Astrocyte (in vitro differentiated cells and primary cell): Measurements from ENCODE around the gene PGM5. TPM values are rescaled to one million over a fixed set of nuclear protein-coding genes. Genes with fewer than 3 reads are reported as not detected.

ENCODE experiments used
- DNase-seq: peaks from one replicate; pipeline ENCODE4 v3.0.0-alpha.2; 2010; ENCODE audit warnings: low read depth
- FAIRE-seq: peaks from 2 replicates; lab custom pipeline; 2011; peaks lifted over from hg19 to GRCh38; lab: Jason Lieb, UNC
- H2AFZ ChIP-seq: 2 replicates; pipeline ENCODE4 v1.6.0; 2012; ENCODE audit warnings: low read depth, low read length, inconsistent platforms
- H3K27ac ChIP-seq: 2 replicates; pipeline ENCODE4 v1.5.1; 2011; ENCODE audit warnings: low read depth, low read length, inconsistent platforms
- H3K27me3 ChIP-seq: 2 replicates; pipeline ENCODE4 v1.6.0; 2011; ENCODE audit warnings: low read length, inconsistent platforms; ENCODE audit not compliant: insufficient read depth
- H3K36me3 ChIP-seq: 2 replicates; pipeline ENCODE4 v1.5.1; 2011; ENCODE audit warnings: low read length, inconsistent platforms; ENCODE audit not compliant: insufficient read depth
- H3K4me1 ChIP-seq: 2 replicates; pipeline ENCODE4 v1.5.1; 2011; ENCODE audit warnings: low read length, inconsistent platforms; ENCODE audit not compliant: insufficient read depth
- H3K4me2 ChIP-seq: 2 replicates; pipeline ENCODE4 v1.6.0; 2012; ENCODE audit warnings: low read length, inconsistent platforms
- H3K4me3 ChIP-seq: 2 replicates; pipeline ENCODE4 v1.5.1; 2011; ENCODE audit warnings: low read depth, mild to moderate bottlenecking, low read length, inconsistent platforms; ENCODE audit not compliant: insufficient read depth
- H3K79me2 ChIP-seq: 2 replicates; pipeline ENCODE4 v1.6.0; 2012; ENCODE audit warnings: mild to moderate bottlenecking, low read length, inconsistent platforms; ENCODE audit not compliant: insufficient read depth
- H3K9ac ChIP-seq: 2 replicates; pipeline ENCODE4 v1.6.0; 2012; ENCODE audit warnings: mild to moderate bottlenecking, low read length, inconsistent platforms
- H3K9me3 ChIP-seq: 2 replicates; pipeline ENCODE4 v1.5.1; 2012; ENCODE audit warnings: low read depth, mild to moderate bottlenecking, low read length, inconsistent platforms; ENCODE audit not compliant: insufficient read depth
- H4K20me1 ChIP-seq: 2 replicates; pipeline ENCODE4 v1.6.0; 2012; ENCODE audit warnings: low read length, inconsistent platforms; ENCODE audit not compliant: insufficient read depth
- H3K27ac Mint-ChIP-seq: one replicate; pipeline ENCODE4 v1.8.0; 2021; ENCODE audit warnings: mild to moderate bottlenecking, mixed read lengths; ENCODE audit not compliant: unreplicated experiment
- H3K27me3 Mint-ChIP-seq: one replicate; pipeline ENCODE4 v1.8.0; 2021; ENCODE audit warnings: low read depth, mixed read lengths; ENCODE audit not compliant: unreplicated experiment
- H3K36me3 Mint-ChIP-seq: one replicate; pipeline ENCODE4 v1.8.0; 2021; ENCODE audit warnings: low read depth, mixed read lengths; ENCODE audit not compliant: unreplicated experiment
- H3K4me1 Mint-ChIP-seq: one replicate; pipeline ENCODE4 v1.8.0; 2021; ENCODE audit warnings: low read depth, mixed read lengths; ENCODE audit not compliant: unreplicated experiment
- H3K4me3 Mint-ChIP-seq: one replicate; pipeline ENCODE4 v1.8.0; 2021; ENCODE audit warnings: mild to moderate bottlenecking, moderate library complexity, mixed read lengths; ENCODE audit not compliant: unreplicated experiment
- H3K9me3 Mint-ChIP-seq: one replicate; pipeline ENCODE4 v1.8.0; 2021; ENCODE audit warnings: mild to moderate bottlenecking, mixed read lengths; ENCODE audit not compliant: unreplicated experiment
- EZH2 ChIP-seq: IDR thresholded peaks from 2 replicates; pipeline ENCODE4 v1.6.1; 2012; ENCODE audit warnings: mild to moderate bottlenecking, low read length, inconsistent platforms; ENCODE audit not compliant: insufficient read depth
- total RNA-seq: library from RNA; stranded (reverse); gene quantifications from 2 replicates; pipeline ENCODE4 v1.2.1, GENCODE V29; 2021
- TF ChIP-seq, protein P1 (sequence below): IDR thresholded peaks from 2 replicates; pipeline ENCODE4 v1.5.1; 2011; ENCODE audit warnings: low read depth, mild to moderate bottlenecking, inconsistent platforms, low read length, moderate library complexity; ENCODE audit not compliant: insufficient read depth

The PGM5 gene
- total RNA-seq, 1 donor from 2014 or later: 1.8 TPM

DNA sequence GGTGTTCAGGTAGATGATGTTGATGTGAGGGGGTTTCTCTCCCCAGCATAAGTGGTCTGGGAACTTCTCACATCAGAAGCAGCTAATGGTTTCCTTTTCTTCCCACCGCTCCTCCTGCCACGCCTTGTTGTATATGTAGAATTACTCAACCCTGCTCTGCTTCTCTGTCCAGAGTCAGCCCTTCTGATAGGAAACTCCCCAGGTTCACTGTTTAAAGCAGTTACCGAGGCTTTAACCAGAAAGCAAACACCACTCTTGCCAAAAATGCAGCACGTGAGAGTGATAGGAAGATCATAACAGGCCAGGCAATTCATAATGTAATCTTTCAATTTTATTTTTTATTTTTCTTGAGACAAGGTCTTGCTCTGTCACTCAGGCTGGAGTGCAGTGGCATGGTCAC, 194.8 kb downstream of the PGM5 start:
- H3K27me3 ChIP-seq: peaks cover 1% of the 10 kb centered on the region
- H3K36me3 ChIP-seq: no peaks in the 10 kb centered on the region
- H3K9me3 ChIP-seq: peaks cover 3% of the 10 kb centered on the region
- Mint-ChIP-seq H3K36me3 (no peaks in the 10 kb centered on the region), H3K4me3 (no peak overlapping the region), H3K9me3 (no peaks in the 10 kb centered on the region), H3K27me3 (peaks cover 4% of the 10 kb centered on the region), H3K4me1 (peaks cover 11% of the 10 kb centered on the region), H3K27ac (no peak overlapping the region)
- H4K20me1 ChIP-seq: no peaks in the 10 kb centered on the region
- H3K9ac ChIP-seq: no peak overlapping the region
- no peak overlapping the region for H3K4me3 ChIP-seq
- no peaks in the 10 kb centered on the region for H3K79me2 ChIP-seq
- no peak overlapping the region for H3K27ac ChIP-seq
- no peaks in the 10 kb centered on the region for H3K4me1 ChIP-seq
- H3K4me2 ChIP-seq: no peak overlapping the region
- no peak overlapping the region for H2AFZ ChIP-seq
- FAIRE-seq: no peak
- TF ChIP-seq EZH2: no peak
- TF ChIP-seq, protein P1, sequence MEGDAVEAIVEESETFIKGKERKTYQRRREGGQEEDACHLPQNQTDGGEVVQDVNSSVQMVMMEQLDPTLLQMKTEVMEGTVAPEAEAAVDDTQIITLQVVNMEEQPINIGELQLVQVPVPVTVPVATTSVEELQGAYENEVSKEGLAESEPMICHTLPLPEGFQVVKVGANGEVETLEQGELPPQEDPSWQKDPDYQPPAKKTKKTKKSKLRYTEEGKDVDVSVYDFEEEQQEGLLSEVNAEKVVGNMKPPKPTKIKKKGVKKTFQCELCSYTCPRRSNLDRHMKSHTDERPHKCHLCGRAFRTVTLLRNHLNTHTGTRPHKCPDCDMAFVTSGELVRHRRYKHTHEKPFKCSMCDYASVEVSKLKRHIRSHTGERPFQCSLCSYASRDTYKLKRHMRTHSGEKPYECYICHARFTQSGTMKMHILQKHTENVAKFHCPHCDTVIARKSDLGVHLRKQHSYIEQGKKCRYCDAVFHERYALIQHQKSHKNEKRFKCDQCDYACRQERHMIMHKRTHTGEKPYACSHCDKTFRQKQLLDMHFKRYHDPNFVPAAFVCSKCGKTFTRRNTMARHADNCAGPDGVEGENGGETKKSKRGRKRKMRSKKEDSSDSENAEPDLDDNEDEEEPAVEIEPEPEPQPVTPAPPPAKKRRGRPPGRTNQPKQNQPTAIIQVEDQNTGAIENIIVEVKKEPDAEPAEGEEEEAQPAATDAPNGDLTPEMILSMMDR: no peak
- DNase-seq: no peak

DNA sequence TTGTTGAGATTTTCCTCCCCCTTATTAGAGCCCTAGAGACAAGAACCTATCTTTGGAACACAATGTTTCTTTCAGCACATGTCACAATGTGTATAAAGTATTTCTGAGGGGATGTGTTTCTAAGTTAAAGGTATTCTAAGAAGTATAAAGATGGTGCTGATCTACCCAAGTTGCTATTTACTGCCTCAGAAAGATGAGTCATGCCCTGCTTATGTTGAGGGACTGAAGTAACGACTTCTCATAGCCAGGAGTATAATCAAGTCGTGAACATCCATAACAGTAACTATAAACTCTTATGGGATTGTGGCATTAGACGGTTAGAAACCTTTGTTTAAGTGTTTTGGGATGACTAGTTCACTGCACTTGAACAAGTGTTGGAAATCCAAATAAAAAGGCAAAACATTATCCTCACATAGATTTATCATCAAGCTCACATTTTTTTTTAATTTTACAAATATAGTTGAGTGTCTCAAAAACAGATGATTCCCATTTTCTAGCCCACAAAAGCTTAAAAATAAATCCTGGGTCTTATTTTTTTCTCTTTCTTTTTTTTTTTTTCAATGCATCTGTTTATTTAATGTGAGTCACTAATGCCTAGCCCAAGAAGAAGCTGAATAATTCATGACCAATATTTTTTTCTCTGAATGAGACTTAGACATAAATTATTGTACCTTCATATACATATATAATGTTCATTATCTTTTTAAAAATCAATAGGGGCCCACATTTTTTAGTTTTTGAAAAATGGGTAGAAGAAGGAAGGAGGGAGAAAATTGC, 196.5 kb downstream of the PGM5 start:
- H3K4me2 ChIP-seq: peak overlapping the region; percentile 23

More for the DNA sequence above, 196.5 kb downstream of the PGM5 start:
- Histone ChIP-seq H3K27ac (no peak overlapping the region), H3K9ac (no peak overlapping the region), H3K79me2 (no peaks in the 10 kb centered on the region), H2AFZ (no peak overlapping the region), H3K9me3 (peaks cover 3% of the 10 kb centered on the region), H3K4me3 (no peak overlapping the region), H3K36me3 (no peaks in the 10 kb centered on the region), H3K4me1 (no peaks in the 10 kb centered on the region), H3K27me3 (peaks cover 2% of the 10 kb centered on the region), H4K20me1 (no peaks in the 10 kb centered on the region)
- TF ChIP-seq, protein P1: no peak
- TF ChIP-seq EZH2: no peak
- H3K9me3 Mint-ChIP-seq: no peaks in the 10 kb centered on the region
- no peak overlapping the region for H3K27ac Mint-ChIP-seq
- H3K27me3 Mint-ChIP-seq: peaks cover 9% of the 10 kb centered on the region
- H3K4me1 Mint-ChIP-seq: peaks cover 11% of the 10 kb centered on the region
- H3K36me3 Mint-ChIP-seq: no peaks in the 10 kb centered on the region
- no peak overlapping the region for H3K4me3 Mint-ChIP-seq
- DNase-seq: peak; percentile 7
- FAIRE-seq: peak; percentile 17
